Gastrocnemius medialis (tissue), 4 donors: ENCODE results near the gene LBHD1. TPM values are rescaled to one million over a fixed set of nuclear protein-coding genes. Genes with fewer than 3 reads are reported as not detected.

Source experiments
- ATAC-seq, 2 donors: fragments of 150-250 bp; one replicate each; pipeline ENCODE4 v1.9.1; 2016
- DNase-seq, 2 donors: peaks; one replicate each; pipeline ENCODE4 v3.0.0-alpha.2; 2019
- H3K27ac ChIP-seq, 4 donors: fragments of 200-600 bp; sonication (generic); 1 replicate in 1 of 4; 2 replicates in 3 of 4; pipeline ENCODE4 v1.5.1; 2016 to 2018; ENCODE audit warnings: mild to moderate bottlenecking in 2 of 4, moderate library complexity in 1 of 4
- H3K27me3 ChIP-seq, 3 donors: fragments of 200-600 bp; sonication (generic) in 2 of 3; 1 replicate in 1 of 3; 2 replicates in 2 of 3; pipeline versions ENCODE4 v1.5.1 to v1.6.0; 2016 to 2019; ENCODE audit warnings: mild to moderate bottlenecking in 1 of 3, moderate library complexity in 1 of 3
- H3K36me3 ChIP-seq, 2 donors: fragments of 200-600 bp; sonication (generic) in 1 of 2; one replicate each; pipeline ENCODE4 v1.5.1; 2017 to 2018
- H3K4me1 ChIP-seq, 2 donors: fragments of 200-600 bp; sonication (generic) in 1 of 2; one replicate each; pipeline ENCODE4 v1.5.1; 2016 to 2017; ENCODE audit warnings: mild to moderate bottlenecking in 2 of 2
- H3K4me3 ChIP-seq, 4 donors: fragments of 200-600 bp; sonication (generic) in 3 of 4; 1 replicate in 1 of 4; 2 replicates in 3 of 4; pipeline ENCODE4 v1.5.1; 2016 to 2019; ENCODE audit warnings: mild to moderate bottlenecking in 2 of 4
- H3K9me3 ChIP-seq, 3 donors: fragments of 200-600 bp; sonication (generic) in 2 of 3; 1 replicate in 1 of 3; 2 replicates in 2 of 3; pipeline ENCODE4 v1.5.1; 2016 to 2019
- CTCF ChIP-seq, 5 experiments: fragments of 450-650 bp in 3 of 5; fragments of 200-600 bp in 2 of 5; sonication (generic) in 2 of 5; IDR thresholded peaks in 4 of 5; conservative IDR thresholded peaks in 1 of 5; 1 replicate in 4 of 5; 2 replicates in 1 of 5; pipeline ENCODE4 v1.5.1; 2016 to 2019; ENCODE audit warnings: antibody characterized with exemption in 5 of 5, mild to moderate bottlenecking in 3 of 5, moderate library complexity in 3 of 5
- POLR2A ChIP-seq, 2 donors: fragments of 450-650 bp; IDR thresholded peaks; one replicate each; pipeline ENCODE4 v1.6.1; 2017; ENCODE audit warnings: antibody characterized with exemption in 2 of 2, mild to moderate bottlenecking in 2 of 2, moderate library complexity in 2 of 2
- in situ Hi-C, 4 donors: fragments of 200-750 bp; cut with MboI; loops; one replicate each; pipeline versions ENCODE4 v1.15.0 to v1.8.0; 2017; ENCODE audit warnings: low sequenced_read_pairs in 4 of 4
- intact Hi-C: fragments of 100-400 bp; cut with DNase I; formaldehyde crosslinking; loops from one replicate; pipeline ENCODE4 v1.15.1; 2023; ENCODE audit warnings: low total_unique reads
- total RNA-seq, 4 donors: library from RNA; depleted of rRNA; stranded (reverse); fragments of >200 nt; gene quantifications; one replicate each; pipeline versions ENCODE4 v1.1.0 to v1.2.3, GENCODE V29; 2016

Gene LBHD1
- total RNA-seq, 4 donors from 2014 or later, result 0.82 to 2.1 (median 1.1) TPM

DNA sequence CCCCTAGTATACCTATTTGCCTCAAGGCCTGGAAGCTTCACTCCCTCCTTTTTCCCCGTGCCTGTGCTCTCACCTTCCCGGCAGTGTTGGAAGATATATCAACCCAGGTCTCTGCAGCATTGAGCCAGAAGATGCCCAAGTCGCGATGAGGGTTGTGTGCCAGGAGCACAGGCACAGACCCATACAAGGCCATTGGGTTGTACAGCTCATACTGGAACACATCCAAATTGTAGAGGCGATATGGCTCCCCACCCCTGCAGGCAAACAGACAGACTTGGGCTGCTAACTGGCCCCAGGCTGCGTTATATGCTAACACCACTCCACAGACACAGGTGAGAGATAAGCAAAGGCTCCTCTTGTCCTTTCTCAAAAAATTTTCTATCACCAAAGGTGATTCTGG, 39.6 kb downstream of the LBHD1 start:
- H3K27me3 ChIP-seq, result no peaks in the 10 kb centered on the region
- DNase-seq (no peak), ATAC-seq (no peak)
- in situ Hi-C loops, result no loop called here
- no peak for TF ChIP-seq CTCF (IDR thresholded peaks at IDR 0.05 in 4 of 5, conservative IDR thresholded peaks at IDR 0.05 in 1 of 5)
- no peak for TF ChIP-seq POLR2A (IDR thresholded peaks at IDR 0.05)
- H3K27ac ChIP-seq, result no peak overlapping the region
- H3K4me1 ChIP-seq, result no peaks in the 10 kb centered on the region
- intact Hi-C loops, result no loop called here
- H3K9me3 ChIP-seq, result no peaks in the 10 kb centered on the region
- H3K36me3 ChIP-seq, result peaks cover 10 to 97% of the 10 kb centered on the region in 2 donors
- no peak overlapping the region for H3K4me3 ChIP-seq

DNA sequence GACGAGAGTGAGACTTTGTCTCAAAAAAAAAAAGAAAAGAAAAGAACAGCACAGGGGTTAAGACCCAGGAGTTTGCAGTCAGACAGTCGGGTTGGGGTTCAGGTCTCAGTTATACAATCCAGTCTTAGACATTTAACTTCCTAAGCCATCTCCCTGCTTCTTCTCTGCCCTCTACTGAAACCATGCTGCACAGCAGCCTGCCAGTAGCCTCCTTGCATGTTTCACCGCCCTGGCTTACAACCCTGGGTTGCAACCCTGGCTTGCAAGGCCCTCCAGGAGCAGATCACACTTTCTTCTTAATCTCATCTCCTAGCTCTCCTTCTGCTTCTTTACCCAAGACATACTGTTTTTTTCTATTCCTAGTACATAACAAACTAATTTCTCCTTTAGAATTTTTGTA, 44.4 kb downstream of the LBHD1 start:
- H3K4me3 ChIP-seq, result no peak overlapping the region
- TF ChIP-seq CTCF (IDR thresholded peaks at IDR 0.05 in 4 of 5, conservative IDR thresholded peaks at IDR 0.05 in 1 of 5) (no peak), POLR2A (IDR thresholded peaks at IDR 0.05) (no peak)
- ATAC-seq (no peak), DNase-seq (no peak)
- no peak overlapping the region for H3K27ac ChIP-seq
- in situ Hi-C loops, result no loop called here
- no peaks in the 10 kb centered on the region for H3K4me1 ChIP-seq
- H3K36me3 ChIP-seq, result peaks cover 8 to 81% of the 10 kb centered on the region in 2 donors
- intact Hi-C loops, result no loop called here
- H3K9me3 ChIP-seq, result no peaks in the 10 kb centered on the region
- no peaks in the 10 kb centered on the region for H3K27me3 ChIP-seq

DNA sequence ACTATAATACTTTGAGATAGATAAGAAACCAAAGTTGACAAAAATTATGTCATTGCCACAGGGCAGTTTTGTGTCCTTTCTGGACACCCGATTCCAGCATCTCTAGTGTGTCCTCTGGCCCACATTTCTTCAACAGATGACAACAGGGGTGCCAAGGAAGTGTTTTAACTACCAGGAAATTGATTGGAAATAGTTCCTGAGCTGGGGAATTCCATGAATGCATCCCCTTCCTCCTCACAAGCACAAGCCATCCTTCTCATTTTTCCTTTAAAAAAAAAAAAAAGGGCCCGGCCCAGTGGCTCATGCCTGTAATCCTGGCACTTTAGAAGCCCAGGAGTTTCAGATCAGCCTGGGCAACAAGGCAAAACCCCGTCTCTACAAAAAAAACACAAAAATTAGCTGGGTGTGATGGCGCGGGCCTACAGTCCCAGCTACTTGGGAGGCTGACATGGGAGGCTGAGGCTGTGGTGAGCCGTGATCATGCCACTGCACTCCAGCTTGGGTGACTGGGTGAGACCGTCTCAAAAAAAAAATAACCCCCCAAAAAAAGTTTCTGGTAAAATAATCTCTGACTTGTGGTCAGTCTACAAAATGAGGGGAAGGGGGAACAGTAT, 49.5 kb downstream of the LBHD1 start:
- DNase-seq, result no peak
- no peaks in the 10 kb centered on the region for H3K9me3 ChIP-seq
- intact Hi-C loops, result loop anchor here (1.0 kb wide), 1 partner anchor 24 kb away; the partner anchor contains the start of gene GANAB

GRCh38 chr11:62621567-62622470, 50.2 kb downstream of the LBHD1 start, which contains the start of gene B3GAT3:
TSS of gene B3GAT3 (minus strand) at chr11:62621986. CDS start at chr11:62621947, 39 bp downstream.
- intact Hi-C loops (loop anchor here (1.0 kb wide), 1 partner anchor 24 kb away; the partner anchor contains the start of gene GANAB), in situ Hi-C loops (loop anchor here in 1 of 4 donors (25.0 kb wide), 1 partner anchor 90 kb away; the partner anchor contains the start of genes BSCL2 and GNG3)
- Histone ChIP-seq H3K4me3 (peak within 1 kb of the TSS; percentile 65 to 96 (median 76)), H3K36me3 (peaks cover 0 to 29% of the 10 kb centered on the region in 2 donors), H3K4me1 (peaks cover 8 to 9% of the 10 kb centered on the region in 2 donors), H3K27me3 (no peaks in the 10 kb centered on the region), H3K27ac (peak within 1 kb of the TSS; percentile 76 to 92 (median 82)), H3K9me3 (no peaks in the 10 kb centered on the region)
- DNase-seq, result peak; percentile 97 to 99
- peak; percentile 95 to 97 for ATAC-seq
- TF ChIP-seq CTCF (IDR thresholded peaks at IDR 0.05 in 4 of 5, conservative IDR thresholded peaks at IDR 0.05 in 1 of 5) (peak in 2 of 5 experiments; percentile 10), POLR2A (IDR thresholded peaks at IDR 0.05) (peak; percentile 75 to 77)

More for the DNA sequence above, 49.5 kb downstream of the LBHD1 start:
- Histone ChIP-seq H3K36me3 (peaks cover 0 to 31% of the 10 kb centered on the region in 2 donors), H3K27me3 (no peaks in the 10 kb centered on the region), H3K27ac (peak overlapping the region; percentile 76 to 92 (median 82)), H3K4me1 (peaks cover 8 to 9% of the 10 kb centered on the region in 2 donors), H3K4me3 (peak overlapping the region; percentile 65 to 96 (median 76))
- in situ Hi-C loops, result loop anchor here in 1 of 4 donors (25.0 kb wide), 1 partner anchor 90 kb away; the partner anchor contains the start of genes BSCL2 and GNG3
- TF ChIP-seq POLR2A (IDR thresholded peaks at IDR 0.05), result no peak
- TF ChIP-seq CTCF (IDR thresholded peaks at IDR 0.05 in 4 of 5, conservative IDR thresholded peaks at IDR 0.05 in 1 of 5), result no peak
- no peak for ATAC-seq
